ENCODE results near the gene CD59. TPM values are rescaled to one million over a fixed set of nuclear protein-coding genes. Genes with fewer than 3 reads are reported as not detected.

CD59 gene
- total and polyA plus RNA-seq, 2 of the 4 experiments (the other 2 are of a cell fraction), result 765 to 1,140 TPM

GRCh38 chr11:33731723-33732531 lies 4.3 kb downstream of the CD59 start (continued):
- no peak for TF ChIP-seq ELK1 (IDR thresholded peaks at IDR 0.05; ENCODE audit: borderline replicate concordance, low read depth, low read length)

- ChIA-PET POLR2A (ENCODE audit: unreplicated experiment) (no interaction called here), CTCF (no interaction called here)
- Histone ChIP-seq H4K5ac (ENCODE audit: low read depth, low read length) (no peak overlapping the region; the same call in 1 of the 2 replicates), H3K18ac (ENCODE audit: low read depth, low read length) (no peak overlapping the region), H2BK20ac (ENCODE audit: low read depth, low read length) (no peak overlapping the region), H3K4me2 (ENCODE audit: low read depth, low read length) (peak overlapping the region; percentile 67), H3K4ac (ENCODE audit: low read depth, low read length) (no peak overlapping the region), H2AK9ac (replicated peaks; ENCODE audit: low read depth, low read length, poor library complexity) (no peak overlapping the region), H3K14ac (replicated peaks; ENCODE audit: low read depth, low read length) (0 out of 2 replicates have a peak overlapping the region, but pooled peaks have one; percentile 29), H4K20me1 (ENCODE audit: insufficient read depth, low read length) (peaks cover 59% of the 10 kb centered on the region), H4K91ac (ENCODE audit: insufficient read depth, low read depth, low read length) (no peak overlapping the region), H2AK5ac (ENCODE audit: low read depth, low read length) (peak overlapping the region; percentile 1; the same call in 1 of the 2 replicates), H3K9me1 (ENCODE audit: insufficient read depth, low read length) (peaks cover 21% of the 10 kb centered on the region), H2BK15ac (ENCODE audit: low read depth, low read length) (no peak overlapping the region), H3K4me1 (ENCODE audit: control insufficient read depth, insufficient read depth, low read length) (peaks cover 11% of the 10 kb centered on the region), H2BK120ac (ENCODE audit: low read depth, low read length) (no peak overlapping the region), H3K27ac (ENCODE audit: insufficient read depth, low read length) (no peak overlapping the region), H3K27me3 (ENCODE audit: control insufficient read depth, insufficient read depth, low read length) (no peaks in the 10 kb centered on the region), H3K9ac (ENCODE audit: low read depth, low read length) (no peak overlapping the region), H3K36me3 (ENCODE audit: control insufficient read depth, insufficient read depth, low read length) (peaks cover 19% of the 10 kb centered on the region), H3K23ac (ENCODE audit: low read depth, low read length) (peak overlapping the region; percentile 87; the same call in 1 of the 2 replicates), H2BK5ac (ENCODE audit: low read depth, low read length, poor library complexity, severe bottlenecking) (peak overlapping the region; percentile 3), H3K4me3 (ENCODE audit: insufficient read depth, low read depth, low read length) (no peak overlapping the region), H4K8ac (ENCODE audit: low read depth in 2 of 2, low read length in 2 of 2) (peak overlapping the region in 1 of 2 experiments; percentile 6; a peak in 1 of 4 replicates), H3K9me3 (ENCODE audit: control insufficient read depth, insufficient read depth, low read length) (no peaks in the 10 kb centered on the region), H3K56ac (ENCODE audit: extremely low read depth, insufficient read depth, low read length) (no peak overlapping the region), H3K79me1 (ENCODE audit: low read depth in 1 of 2, low read length in 2 of 2) (peaks cover 0 to 30% of the 10 kb centered on the region in 2 experiments; a peak in 2 of 4 replicates), H2AFZ (replicated peaks; ENCODE audit: low read length, poor library complexity) (no peak overlapping the region)
- intact Hi-C loops (cut with micrococcal nuclease) (no loop called here), dilution Hi-C loops (cut with HindIII; ENCODE audit: low sequenced_read_pairs, unreplicated experiment) (no loop called here), in situ Hi-C loops (cut with MboI; ENCODE audit: low sequenced_read_pairs) (no loop called here)
- DNase-seq, result no peak
- no peak for ATAC-seq (ENCODE audit: low read depth)
- TF ChIP-seq BHLHE40 (IDR thresholded peaks at IDR 0.05; ENCODE audit: low read depth, low read length) (no peak), RFX5 (IDR thresholded peaks at IDR 0.05; ENCODE audit: low read depth, low read length) (no peak), CHD1 (IDR thresholded peaks at IDR 0.05; ENCODE audit: low read depth, low read length) (no peak), NFE2L2 (IDR thresholded peaks at IDR 0.05; ENCODE audit: low read depth, low read length) (no peak), FOS (IDR thresholded peaks at IDR 0.05; ENCODE audit: low read depth, low read length) (no peak)
- WGBS, 2 experiments (ENCODE audit: extremely low coverage in 2 of 2, insufficient read length in 1 of 2), result 48% methylated on average over 3 of the region's 7 CpGs; no CpG with 5 or more reads in 1 of the 2 experiments
- BruUV-seq (replicated peaks), result no TSS peak
Measured at GRCh38 chr11:33730716-33731115, 5.5 kb downstream of the CD59 start.
